ENCODE measurements around the gene SPEM3.
A peak's percentile ranks its signal among the peaks of the same experiment; 100 is the strongest.

Gene SPEM3

DNA sequence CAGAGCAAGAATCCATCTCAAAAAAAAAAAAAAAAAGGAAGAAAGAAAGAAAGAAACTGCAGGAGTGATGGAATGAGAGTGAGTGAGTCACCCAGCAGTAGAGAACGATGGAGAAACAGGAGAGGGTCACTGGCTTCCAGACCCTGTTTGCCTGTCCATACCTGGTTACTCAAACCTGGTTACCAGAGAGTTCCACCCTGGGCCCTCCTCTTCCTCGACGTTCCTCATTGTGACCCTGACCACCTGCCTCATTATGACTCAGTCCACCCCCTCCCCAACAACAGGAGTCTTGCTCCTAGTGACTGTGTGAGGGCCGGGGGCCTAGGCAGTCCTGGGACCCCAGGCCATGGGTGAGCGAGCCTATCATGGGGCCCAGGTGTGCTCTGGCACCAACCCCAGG is at the start of gene SPEM3:
SPEM3 (plus strand) TSS at position 301 of the 400 bp plus-strand sequence; CDS start at position 347, 46 bp downstream.
- DNase-seq = no peak

DNA sequence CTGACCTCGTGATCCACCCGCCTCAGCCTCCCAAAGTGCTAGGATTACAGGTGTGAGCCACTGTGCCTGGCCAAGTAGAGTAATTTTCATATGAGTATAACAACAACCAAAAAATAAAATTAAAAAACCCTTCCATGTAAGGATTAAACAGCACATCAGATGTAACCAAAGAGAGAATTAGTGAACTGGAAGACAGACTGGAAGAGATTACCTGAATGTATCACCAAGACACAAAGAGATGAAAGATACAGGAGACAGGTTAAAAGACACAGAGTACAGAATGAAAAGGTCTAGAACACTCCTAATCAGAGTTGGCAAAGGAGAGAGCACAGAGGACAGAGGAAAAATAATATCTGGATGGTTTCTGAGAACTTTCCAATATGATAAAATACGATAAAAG is 49.5 kb upstream of the SPEM3 start:
- no peak for DNase-seq

DNA sequence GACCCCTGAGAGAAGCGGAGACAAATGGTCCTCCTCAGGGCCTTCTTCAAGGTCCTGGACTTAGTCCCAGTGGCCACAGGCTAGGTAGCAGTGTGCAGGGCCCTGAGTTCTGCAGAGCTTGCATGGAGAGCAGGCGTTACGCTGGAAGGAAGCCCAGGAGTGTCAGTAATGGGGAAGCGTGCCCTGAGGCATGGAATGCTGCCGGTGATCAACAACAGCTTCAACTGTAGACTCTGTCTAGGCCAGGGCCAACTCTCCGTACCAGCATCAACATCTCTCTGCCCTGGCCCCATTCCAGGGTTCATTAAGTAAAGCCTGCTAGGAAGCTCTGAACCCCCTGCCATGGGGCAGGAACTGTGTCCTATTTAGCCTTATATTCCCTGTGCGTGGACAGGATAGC is 48.3 kb upstream of the SPEM3 start:
- no peak for DNase-seq

DNA sequence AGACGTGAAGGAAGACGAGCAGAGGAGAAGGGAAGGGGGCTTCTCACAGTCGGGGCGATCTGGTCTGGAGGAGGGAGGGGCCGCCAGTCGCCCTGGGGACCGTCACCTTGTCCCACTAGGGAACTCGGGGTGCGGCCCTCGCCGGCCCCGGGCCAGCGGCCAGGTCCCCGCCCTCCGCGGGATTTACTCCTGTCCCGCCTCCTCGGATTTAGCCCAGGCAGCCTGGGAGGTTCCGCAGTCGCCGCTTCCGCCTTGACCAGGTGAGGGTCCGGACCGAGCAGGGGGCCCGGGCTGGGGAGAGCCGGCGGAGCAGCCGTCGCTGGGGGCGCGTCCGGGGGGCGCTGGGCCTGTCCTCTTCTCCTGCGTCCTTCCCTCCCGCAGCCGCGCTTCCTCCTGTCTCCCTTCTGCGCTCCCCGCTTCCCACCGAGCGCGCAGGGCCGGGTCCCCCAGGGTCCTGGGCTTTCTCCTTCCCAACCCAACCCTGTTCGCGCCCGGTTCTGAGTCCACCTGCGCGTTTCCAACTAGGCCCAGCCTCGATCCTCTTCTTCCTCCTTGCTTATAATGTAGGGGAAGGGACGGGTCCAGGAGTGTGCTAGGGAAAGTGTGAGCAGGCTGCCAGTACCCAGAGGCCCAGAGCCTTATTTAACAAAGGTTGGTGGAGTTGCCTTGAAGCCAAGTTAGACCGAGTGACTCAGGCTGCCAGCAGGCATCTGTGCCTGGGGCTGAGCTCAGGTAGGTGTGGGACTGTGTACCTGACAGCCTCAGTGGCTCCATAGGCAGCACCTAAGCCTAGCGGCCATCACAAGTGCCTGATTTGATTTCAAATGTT is 47.6 kb upstream of the SPEM3 start, which contains the start of gene TNK1:
TNK1 (plus strand) TSS at position 235 of the 829 bp plus-strand sequence. CDS start 1,838 bp downstream, outside the sequence.
- DNase-seq = no peak

DNA sequence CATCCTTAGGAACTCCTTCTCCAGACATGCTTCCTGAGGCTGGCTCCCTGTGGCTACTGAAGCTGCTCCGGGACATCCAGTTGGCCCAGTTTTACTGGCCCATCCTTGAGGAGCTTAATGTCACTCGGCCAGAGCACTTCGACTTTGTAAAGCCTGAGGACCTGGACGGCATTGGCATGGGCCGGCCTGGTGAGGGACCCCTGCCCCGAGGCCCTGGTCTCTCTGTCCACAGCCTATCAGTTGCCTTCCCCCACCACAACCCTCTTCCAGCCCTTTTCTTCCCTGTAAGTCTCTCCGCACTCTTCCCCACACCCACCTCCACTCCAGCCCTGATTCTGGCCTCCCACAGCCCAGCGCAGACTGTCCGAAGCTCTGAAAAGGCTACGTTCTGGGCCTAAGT is 45.8 kb upstream of the SPEM3 start:
- DNase-seq = no peak

DNA sequence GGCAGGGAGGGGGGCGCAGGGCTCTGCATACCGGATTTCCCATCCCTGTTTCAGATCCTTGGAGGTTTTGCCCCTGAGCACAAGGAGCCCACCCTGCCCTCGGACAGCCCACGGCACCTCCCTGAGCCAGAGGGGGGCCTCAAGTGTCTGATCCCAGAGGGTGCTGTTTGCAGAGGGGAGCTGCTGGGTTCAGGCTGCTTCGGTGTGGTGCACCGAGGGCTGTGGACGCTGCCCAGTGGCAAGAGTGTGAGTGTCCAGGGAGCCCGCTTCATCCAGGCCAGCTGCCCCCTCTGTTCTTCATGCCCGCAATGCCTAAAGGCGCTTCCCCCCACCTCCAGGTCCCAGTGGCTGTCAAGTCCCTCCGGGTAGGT is 45.3 kb upstream of the SPEM3 start:
- no peak for DNase-seq

DNA sequence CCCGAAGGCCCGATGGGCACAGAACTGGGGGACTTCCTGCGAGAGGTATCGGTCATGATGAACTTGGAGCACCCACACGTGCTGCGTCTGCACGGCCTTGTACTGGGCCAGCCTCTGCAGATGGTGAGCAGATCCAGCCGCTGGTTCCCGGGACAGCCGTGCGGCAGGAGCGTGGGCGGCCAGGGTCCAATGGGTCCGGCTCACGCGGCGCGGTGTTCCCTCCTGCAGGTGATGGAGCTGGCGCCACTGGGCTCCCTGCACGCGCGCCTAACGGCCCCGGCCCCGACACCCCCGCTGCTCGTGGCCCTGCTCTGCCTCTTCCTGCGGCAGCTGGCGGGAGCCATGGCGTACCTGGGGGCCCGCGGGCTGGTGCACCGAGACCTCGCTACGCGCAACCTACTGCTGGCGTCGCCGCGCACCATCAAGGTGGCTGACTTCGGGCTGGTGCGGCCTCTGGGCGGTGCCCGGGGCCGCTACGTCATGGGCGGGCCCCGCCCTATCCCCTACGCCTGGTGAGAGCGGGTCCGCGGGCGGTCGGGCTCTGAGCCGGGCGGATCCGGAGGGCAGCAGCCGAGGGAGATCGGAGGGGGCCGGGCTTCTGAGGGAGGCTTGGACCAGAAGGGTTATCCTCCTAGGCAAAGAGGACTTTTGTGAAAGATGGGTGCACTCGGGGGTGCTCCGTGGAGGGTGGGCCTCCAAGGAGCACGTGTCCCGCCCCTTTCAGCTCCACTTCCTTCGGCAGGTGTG is 44.7 kb upstream of the SPEM3 start:
- no peak for DNase-seq

DNA sequence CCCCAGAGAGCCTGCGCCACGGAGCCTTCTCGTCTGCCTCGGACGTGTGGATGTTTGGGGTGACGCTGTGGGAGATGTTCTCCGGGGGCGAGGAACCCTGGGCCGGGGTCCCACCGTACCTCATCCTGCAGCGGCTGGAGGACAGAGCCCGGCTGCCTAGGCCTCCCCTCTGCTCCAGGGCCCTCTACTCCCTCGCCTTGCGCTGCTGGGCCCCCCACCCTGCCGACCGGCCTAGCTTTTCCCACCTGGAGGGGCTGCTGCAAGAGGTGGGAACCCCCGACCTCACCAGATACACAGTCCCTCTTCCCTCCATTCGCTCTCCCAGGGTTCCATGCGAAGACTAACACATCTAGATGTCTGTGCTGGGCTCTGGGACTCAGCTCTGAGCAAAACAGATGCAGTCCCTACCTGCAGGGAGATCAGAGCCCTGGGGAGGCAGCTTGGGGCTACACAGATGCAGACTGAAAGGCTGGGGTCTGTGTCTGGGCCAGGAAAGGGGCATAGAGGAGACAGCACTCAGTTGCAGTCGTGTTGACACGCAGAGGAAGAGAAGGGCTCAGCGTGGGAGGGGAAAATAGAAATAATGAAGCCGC is 44.1 kb upstream of the SPEM3 start:
- DNase-seq = no peak

DNA sequence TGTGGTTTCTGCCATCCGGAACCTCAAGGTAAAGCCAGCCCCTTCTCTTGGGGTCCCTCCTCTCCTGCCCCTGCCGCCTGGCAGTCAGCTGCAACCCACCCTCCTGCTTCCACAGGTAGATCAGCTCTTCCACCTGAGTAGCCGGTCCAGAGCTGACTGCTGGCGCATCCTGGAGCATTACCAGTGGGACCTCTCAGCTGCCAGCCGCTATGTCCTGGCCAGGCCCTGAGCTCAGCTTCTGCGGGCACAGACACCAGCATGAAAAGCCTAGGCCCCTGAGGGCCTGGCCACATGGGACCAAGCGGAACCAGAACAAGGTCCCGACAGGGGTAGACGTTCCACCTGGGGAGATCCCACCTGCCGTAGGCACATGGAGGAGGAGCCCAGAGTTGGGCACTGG is 39.8 kb upstream of the SPEM3 start:
- DNase-seq = no peak

DNA sequence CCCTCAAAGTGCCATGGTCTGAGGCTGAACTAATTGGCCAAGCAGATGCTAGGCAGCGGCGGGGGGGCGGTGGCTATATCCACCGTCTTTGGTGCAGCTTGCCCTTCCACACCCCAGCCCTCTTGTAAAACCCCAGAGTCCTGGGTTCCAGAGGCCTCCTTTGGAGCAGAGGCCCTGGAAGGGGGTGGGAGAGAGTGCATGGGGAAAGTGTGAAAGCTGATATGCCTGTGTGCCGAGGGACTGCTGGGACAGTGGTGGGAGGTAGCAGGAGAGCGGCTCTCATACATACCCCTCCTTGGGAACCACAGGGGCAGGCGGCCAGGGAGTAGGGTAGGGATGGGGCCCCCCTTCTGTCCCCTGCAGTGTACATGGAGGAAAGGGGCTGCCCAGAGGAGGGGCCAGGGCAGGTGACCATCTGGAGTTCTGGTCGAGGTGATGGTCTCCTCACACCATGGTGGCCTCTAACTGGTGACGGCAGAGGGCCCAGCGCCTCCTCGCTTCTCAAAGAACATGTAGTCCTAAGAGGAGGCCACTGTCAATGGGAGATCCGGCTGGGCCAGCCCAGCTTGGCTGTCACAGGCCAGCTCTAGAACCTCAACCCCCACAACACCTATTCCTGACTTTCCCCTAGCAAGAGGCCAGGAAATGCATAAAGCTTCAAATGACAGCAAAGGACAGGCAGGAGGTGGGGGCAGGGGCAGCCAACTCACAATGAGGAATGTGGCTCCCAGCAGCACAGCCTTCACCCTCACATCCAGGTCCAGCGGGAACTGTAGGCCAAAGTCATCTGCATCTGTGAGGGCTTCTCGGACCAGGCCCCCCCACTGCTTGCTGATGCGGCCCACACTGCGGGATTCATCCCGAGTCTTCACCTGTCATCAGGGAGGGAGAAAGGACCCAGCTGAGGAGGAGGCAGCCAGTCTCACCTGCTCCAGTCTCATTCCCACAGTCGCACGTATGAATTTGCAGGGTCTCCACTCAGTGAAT is 38.4 kb upstream of the SPEM3 start:
- DNase-seq = no peak

DNA sequence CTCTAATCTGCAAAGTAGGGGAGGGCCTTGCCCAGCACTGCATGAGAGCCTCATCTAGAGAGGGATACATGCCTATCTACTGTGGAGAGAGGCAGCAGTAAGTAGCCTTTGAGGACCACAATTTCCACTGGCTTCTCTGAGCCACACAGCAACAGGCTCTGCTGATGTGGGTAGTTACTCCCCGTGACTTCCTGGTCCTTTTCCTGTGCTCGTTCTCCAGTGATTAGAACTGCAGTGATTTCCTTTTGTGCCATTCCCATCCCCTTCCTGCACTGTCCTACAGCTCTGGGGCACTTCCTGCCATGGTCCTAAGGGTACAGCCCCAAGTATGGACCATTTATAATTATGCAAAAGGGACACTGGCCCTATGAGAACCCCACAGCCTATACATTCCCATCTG is 37.4 kb upstream of the SPEM3 start:
- DNase-seq = no peak

DNA sequence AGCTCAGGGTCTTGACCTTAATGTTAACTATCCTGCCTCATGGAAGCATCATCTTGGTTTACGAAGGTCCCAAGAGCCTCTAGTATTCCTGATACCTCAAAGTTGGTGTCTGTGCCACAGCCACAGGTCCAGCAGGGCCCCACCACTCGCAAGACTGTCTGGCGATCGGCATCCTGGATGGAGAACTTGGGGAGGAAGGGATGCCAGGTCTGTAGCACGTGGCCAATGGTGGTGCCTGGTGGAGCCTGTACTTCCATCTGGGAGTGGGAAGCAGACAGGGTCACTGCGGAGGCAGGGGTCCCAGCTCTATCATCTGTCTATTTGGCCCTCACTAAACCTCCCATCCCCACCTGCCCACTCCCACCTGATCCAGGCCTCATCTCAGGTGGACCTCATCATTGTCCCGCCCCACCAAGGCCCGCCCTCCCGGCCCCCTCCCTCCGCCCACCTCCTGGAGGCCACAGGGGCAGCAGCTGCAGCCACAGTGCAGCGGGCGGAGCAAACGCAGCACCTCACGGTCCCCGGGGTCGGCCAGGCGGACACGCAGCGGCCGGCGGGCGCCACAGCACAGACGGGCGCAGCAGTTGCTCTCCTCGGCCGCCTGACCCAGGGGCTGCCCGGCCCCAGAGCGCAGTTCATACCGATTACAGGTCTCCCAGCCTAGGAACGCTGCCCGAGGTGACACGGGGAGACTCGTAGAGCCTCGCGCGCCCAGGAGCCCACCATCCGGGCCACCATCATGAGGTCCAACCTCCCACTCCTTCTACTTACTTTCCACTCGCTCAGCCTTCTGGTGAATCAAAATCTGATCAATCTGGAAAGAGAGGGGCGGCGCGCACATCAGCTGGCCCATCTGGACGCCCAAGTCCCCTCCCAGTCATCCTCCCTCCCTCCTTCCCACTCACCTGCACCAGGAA is 35.7 kb upstream of the SPEM3 start:
- no peak for DNase-seq

DNA sequence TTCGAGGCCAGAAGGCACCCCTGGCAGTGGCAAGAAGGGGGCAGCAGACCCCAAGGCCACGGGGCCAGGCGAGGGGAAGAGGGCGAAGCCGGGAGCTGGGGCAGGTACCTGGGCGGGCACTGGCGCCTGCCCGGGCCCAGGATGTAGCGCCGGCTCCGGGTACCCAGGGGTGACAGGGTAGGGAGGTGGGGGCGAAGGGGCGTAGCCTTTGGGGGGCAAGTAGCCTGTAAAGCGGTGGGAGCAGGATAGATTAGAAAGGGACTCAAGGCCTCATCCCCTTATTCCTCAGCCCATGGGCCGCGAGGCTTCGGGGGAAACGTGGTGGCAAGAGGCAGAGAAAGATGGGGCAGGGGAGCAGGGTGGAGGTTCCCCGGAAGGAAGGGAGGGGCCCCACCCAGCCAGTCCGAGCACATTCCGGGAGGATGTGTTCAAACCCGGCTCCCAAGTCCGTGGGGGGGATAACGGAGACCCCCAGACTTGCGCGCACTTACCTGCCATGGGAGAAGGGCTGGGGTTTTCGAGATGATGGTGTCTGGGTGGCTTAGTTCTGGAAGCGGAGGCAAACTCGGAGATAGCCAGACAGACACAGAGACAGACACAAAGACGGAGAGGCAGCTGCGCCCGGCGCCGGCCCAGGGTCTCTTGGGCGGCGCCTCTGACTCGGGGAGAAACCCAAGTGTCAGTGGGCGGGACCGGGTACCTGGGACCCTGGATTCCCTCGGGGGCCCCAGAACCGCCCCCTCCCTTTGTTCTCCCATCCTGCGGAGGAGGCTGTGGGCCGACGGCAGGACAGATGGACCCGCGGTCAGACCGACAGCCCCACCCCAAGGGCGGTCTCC is 34.8 kb upstream of the SPEM3 start:
- peak; percentile 71 for DNase-seq

DNA sequence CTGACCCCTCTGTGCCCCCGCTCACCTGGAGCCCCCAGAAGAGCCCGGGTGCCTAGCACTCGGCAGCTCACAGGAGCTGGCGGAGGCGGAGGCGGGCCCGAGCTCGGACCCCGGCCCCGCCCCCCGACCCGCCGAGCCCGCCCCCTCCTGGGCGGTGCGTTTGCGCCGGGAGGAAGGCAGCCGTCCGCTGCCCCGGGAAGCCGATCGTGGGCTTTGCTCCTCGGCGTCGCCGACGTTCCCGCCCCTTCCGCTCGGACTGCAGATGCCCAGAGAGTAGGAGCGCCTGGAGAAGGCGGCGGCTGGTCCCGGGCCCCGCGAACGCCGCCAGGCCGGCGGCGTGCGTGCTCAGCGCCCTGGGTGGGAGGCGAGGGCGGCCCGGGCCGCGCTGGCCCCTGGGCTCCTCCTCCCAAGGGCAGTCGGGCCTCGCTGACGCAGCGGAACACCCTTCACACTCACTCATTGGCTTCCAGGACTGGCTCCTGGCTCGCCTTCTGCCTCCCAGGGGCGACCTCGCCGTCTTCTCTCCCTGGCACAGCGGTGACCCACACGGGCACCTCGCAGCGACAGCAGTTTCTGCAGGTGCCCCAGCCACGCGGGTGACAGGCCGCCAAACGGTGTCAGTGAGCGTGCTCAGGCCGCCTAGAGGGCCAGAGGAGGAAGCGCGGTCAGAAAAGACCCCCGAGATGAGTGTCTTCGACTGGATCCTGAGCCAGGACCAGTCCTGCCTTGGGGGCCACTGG is 34.0 kb upstream of the SPEM3 start, which contains the start of gene PLSCR3:
PLSCR3 (minus strand) TSS at position 74 of the 740 bp plus-strand sequence. CDS start 415 bp downstream, outside the sequence.
- peak; percentile 78 for DNase-seq

DNA sequence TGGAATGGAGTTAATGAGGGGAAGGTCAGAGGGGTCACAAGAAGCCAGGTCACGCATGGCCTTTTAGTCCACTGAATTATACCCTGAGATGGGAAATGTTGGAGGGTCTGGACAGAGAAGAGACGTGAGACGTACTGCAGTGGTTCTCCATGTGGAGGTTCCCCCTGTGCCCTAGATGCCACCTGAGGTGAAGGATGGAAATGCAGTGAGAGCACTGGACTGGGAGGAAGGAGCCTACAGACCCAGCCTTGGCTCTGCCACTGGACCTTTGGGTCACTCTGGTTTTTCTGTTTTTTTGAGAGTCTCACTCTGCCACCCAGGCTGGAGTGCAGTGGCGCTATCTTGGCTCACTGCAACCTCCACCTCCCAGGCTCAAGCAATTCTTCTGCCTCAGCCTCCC is 32.5 kb upstream of the SPEM3 start:
- no peak for DNase-seq

DNA sequence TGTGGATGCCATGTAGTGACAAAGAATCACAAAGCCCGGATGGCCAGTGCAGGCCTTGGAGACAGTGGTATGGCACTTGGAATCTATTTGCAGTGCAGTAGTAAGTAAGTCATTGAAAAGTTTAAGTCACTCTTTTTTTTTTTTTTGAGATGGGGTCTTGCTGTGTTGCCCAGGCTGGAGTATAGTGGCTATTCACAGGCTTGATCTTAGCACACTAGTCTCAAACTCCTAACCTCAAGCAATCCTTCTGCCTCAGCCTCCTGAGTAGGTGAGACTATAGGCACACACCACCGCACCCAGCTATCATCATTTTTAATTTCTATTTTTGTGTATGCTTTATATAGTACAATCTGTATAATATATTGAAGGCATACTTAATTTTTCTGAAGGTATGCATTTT is 30.0 kb upstream of the SPEM3 start:
- no peak for DNase-seq

DNA sequence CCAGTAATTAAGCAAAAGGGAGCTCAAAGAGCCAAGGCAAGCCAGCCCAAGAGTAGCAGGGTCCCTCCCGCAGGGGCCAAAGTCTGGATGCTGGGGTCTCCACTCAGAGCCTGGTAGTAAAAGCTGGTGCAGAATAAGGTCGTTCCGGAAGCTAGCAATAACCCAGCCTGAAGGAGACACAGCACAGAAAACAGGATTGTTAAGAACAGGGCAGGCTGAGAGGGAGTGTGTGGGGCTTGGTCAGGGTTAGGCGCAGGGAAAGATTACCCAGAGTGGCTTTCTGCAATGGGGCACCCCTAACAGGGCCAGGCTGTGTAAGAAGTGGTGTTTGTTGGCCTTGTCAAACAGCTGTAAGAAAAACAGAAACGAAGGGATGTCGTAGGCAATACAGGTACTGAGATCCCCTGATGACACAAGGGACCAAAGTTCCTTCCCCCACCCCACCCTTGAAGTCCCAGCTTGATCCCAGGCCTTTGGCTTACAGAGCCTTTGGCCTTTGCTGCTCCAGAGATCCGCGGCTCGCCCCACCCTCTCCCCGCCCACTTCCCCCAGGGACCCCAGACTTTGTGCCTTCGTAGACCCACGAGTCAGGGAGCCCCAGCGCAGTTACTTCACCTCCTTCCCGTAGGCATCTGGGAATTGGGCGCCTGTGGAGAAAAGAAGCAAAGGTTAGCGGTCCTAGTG is 25.5 kb upstream of the SPEM3 start:
- DNase-seq = peak; percentile 22

DNA sequence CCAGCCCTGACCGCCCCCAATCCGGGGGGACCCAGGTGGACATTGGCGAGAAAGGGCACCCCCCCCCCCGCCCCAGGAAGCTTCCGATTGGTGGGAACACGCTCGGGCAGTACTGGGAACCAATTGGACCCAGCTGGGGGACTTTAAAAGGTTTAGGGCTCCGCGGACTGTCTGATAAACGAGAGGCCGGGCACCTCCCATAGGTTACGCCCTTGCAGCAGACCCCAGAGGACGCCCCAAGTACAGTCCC is 25.0 kb upstream of the SPEM3 start:
- no peak for DNase-seq

Measured in NCI-H2171 treated with DMSO at 0.1 percent for 48 hours (cell line).